Pancreas (tissue), 10 donors: ENCODE measurements around the gene CCK. TPM values are rescaled to one million over a fixed set of nuclear protein-coding genes. Genes with fewer than 3 reads are reported as not detected.

Source experiments
- ATAC-seq, 4 donors: fragments of 200-7000 bp; cut with Tn5 transposase; one replicate each; pipeline versions ENCODE4 v1.8.0 to v1.9.1; 2020; ENCODE audit warnings: mild to moderate bottlenecking in 4 of 4, moderate library complexity in 4 of 4
- DNase-seq, 6 donors: peaks; one replicate each; pipeline ENCODE4 v3.0.0-alpha.2; 2020
- FAIRE-seq: peaks from 2 replicates; lab custom pipeline; 2012; peaks lifted over from hg19 to GRCh38; lab: Jason Lieb, UNC
- H3K27ac ChIP-seq, 4 donors: fragments of 200-600 bp; sonication (generic); 1 replicate in 3 of 4; 2 replicates in 1 of 4; pipeline versions ENCODE4 v1.5.0 to v1.8.0; 2020
- H3K27me3 ChIP-seq, 4 donors: fragments of 200-600 bp; one replicate each; pipeline ENCODE4 v1.8.0; 2021
- H3K36me3 ChIP-seq, 3 donors: fragments of 200-600 bp; sonication (generic) in 1 of 3; one replicate each; pipeline versions ENCODE4 v1.5.0 to v1.8.0; 2020 to 2021
- H3K4me1 ChIP-seq, 3 donors: fragments of 200-600 bp; one replicate each; pipeline ENCODE4 v1.8.0; 2021
- H3K4me3 ChIP-seq, 4 donors: fragments of 200-600 bp; sonication (generic) in 2 of 4; one replicate each; pipeline versions ENCODE4 v1.5.0 to v1.8.0; 2020 to 2021
- H3K9me3 ChIP-seq, 4 donors: fragments of 200-600 bp; one replicate each; pipeline ENCODE4 v1.8.0; 2021
- CTCF ChIP-seq, 4 donors: fragments of 200-600 bp; sonication (generic) in 3 of 4; IDR thresholded peaks; one replicate each; pipeline versions ENCODE4 v1.5.0 to v1.8.0; 2021; ENCODE audit warnings: antibody characterized with exemption in 4 of 4
- WGBS, 2 donors: extraction: QIAGEN DNeasy Blood & Tissue Kit; methylation state at CpG; one replicate each; pipeline ENCODE4 v1.1.7; 2013; 5-methylcytosine and 5-hydroxymethylcytosine counted together
- intact Hi-C, 3 donors: fragments of 100-400 bp; cut with DNase I; formaldehyde crosslinking; loops; one replicate each; pipeline versions ENCODE4 v1.11.1 to v1.14.2; 2022
- polyA plus RNA-seq, 2 donors: library from polyadenylated mRNA; stranded (reverse); fragments of 200-250 nt; gene quantifications; one replicate each; pipeline ENCODE4 v1.2.3, GENCODE V29; 2013
- total RNA-seq, 6 donors: library from RNA; stranded (reverse); fragmentation: NEBNext Ultra II Directional in 4 of 6; extraction: Animal tissue kit (Norgen Biotek cat#: 25700) in 4 of 6; gene quantifications; one replicate each; pipeline versions ENCODE4 v1.2.1 to v1.2.4, GENCODE V29; 2021 to 2023
- donor health status: healthy with polysubstance abuse.
- donor health status: DM: no; HTN: no; CAD: no; lungs with moderate emphysema.
- donor health status: DM: no; HTN: no; CAD: no.
- donor health status: control.
- donor health status: control.
- donor health status: Bipolar disorder and iron deficiency.
- donor health status: DM: yes; HTN: yes; CAD: no.
- donor health status: DM: no; HTN: no; CAD: no.
- donor health status: DM: no; HTN: no; CAD: no.
- donor health status: DM: yes; HTN: yes; CAD: no.

Gene CCK
- total RNA-seq (under 1 TPM in 1 of 6 donors, not detected in 5; 0.22 TPM), polyA plus RNA-seq (under 1 TPM; 0.23 to 0.38 TPM)

- ATAC-seq (no peak), DNase-seq (no peak), FAIRE-seq (no peak)
- intact Hi-C loops: no loop called here
- no peak within 1 kb of the TSS for H3K4me3 ChIP-seq
- no peak within 1 kb of the TSS for H3K27ac ChIP-seq
- TF ChIP-seq CTCF (IDR thresholded peaks at IDR 0.05): no peak
- H3K9me3 ChIP-seq: no peaks in the 10 kb centered on the region
- H3K4me1 ChIP-seq: no peaks in the 10 kb centered on the region
- WGBS, 2 donors: 34 to 40% methylated on average over 16 of the region's 16 CpGs
- H3K36me3 ChIP-seq: no peaks in the 10 kb centered on the region
- peaks cover 0 to 33% (median 10%) of the 10 kb centered on the region in 4 donors for H3K27me3 ChIP-seq
Observed at GRCh38 chr3:42266085-42266484, at the start of gene CCK. Gene CCK (minus strand): TSS chr3:42266185. CDS start chr3:42263630, 2,555 bp downstream.

GRCh38 chr3:42314411-42314810 lies 48.4 kb upstream of the CCK start:
- no peaks in the 10 kb centered on the region for H3K9me3 ChIP-seq
- FAIRE-seq: no peak
- ATAC-seq: no peak
- TF ChIP-seq CTCF (IDR thresholded peaks at IDR 0.05): no peak
- H3K4me3 ChIP-seq: no peak overlapping the region
- H3K4me1 ChIP-seq: no peaks in the 10 kb centered on the region
- intact Hi-C loops: no loop called here
- DNase-seq: no peak
- WGBS, 2 donors: 49 to 53% methylated on average over 2 of the region's 2 CpGs
- no peaks in the 10 kb centered on the region for H3K36me3 ChIP-seq
- H3K27ac ChIP-seq: no peak overlapping the region
- no peaks in the 10 kb centered on the region for H3K27me3 ChIP-seq

DNA sequence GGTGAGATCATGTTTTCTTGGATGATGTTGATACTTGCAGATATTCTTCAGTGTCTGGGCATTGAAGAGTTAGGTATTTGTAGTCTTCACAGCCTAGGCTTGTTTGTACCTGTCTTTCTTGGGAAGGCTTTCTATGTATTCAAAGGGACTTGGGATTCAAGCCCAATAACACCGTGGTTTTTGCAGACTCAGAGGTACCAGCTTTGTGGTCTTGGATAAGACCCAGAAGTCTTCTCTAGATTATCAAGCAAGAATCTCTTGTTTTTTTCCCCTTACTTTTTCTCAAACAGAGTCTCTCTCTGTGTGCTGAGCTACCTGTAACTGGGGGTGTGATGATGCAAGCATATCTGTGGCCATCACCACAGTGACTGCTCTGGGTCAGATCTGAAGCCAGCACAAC lies 42.7 kb upstream of the CCK start:
- no peak for FAIRE-seq
- ATAC-seq: no peak
- TF ChIP-seq CTCF (IDR thresholded peaks at IDR 0.05): no peak
- H3K4me1 ChIP-seq: no peaks in the 10 kb centered on the region
- no peak for DNase-seq
- H3K27me3 ChIP-seq: no peaks in the 10 kb centered on the region
- no peak overlapping the region for H3K4me3 ChIP-seq
- 59 to 64% methylated on average over 1 of the region's 1 CpG for WGBS, 2 donors
- no peaks in the 10 kb centered on the region for H3K36me3 ChIP-seq
- H3K9me3 ChIP-seq: no peaks in the 10 kb centered on the region
- no peak overlapping the region for H3K27ac ChIP-seq
- intact Hi-C loops: no loop called here

- no peak for TF ChIP-seq CTCF (IDR thresholded peaks at IDR 0.05)
- Histone ChIP-seq H3K9me3 (no peaks in the 10 kb centered on the region), H3K36me3 (no peaks in the 10 kb centered on the region), H3K4me3 (no peak overlapping the region), H3K4me1 (no peaks in the 10 kb centered on the region), H3K27me3 (no peaks in the 10 kb centered on the region), H3K27ac (no peak overlapping the region)
- ATAC-seq (no peak), DNase-seq (no peak), FAIRE-seq (no peak)
- 34 to 42% methylated on average over 2 of the region's 2 CpGs for WGBS, 2 donors
- intact Hi-C loops: no loop called here
Observed at GRCh38 chr3:42306499-42306898, 40.5 kb upstream of the CCK start.

- TF ChIP-seq CTCF (IDR thresholded peaks at IDR 0.05): no peak
- no peak overlapping the region for H3K4me3 ChIP-seq
- ATAC-seq (no peak), FAIRE-seq (no peak), DNase-seq (no peak)
- WGBS, 2 donors: 44 to 74% methylated on average over 3 of the region's 3 CpGs
- H3K27ac ChIP-seq: no peak overlapping the region
- no peaks in the 10 kb centered on the region for H3K9me3 ChIP-seq
- no peaks in the 10 kb centered on the region for H3K36me3 ChIP-seq
- no peaks in the 10 kb centered on the region for H3K4me1 ChIP-seq
- no peaks in the 10 kb centered on the region for H3K27me3 ChIP-seq
- intact Hi-C loops: no loop called here
Observed at GRCh38 chr3:42302924-42303634, 37.1 kb upstream of the CCK start.
